ENCODE measurements around the gene SUPT7L. TPM values are rescaled to one million over a fixed set of nuclear protein-coding genes. Genes with fewer than 3 reads are reported as not detected.

The SUPT7L gene
- polyA plus RNA-seq (2012; ENCODE audit: low read depth, missing spikeins), result 22.7 TPM

- DNase-seq (ENCODE audit: insufficient read length, low spot score) (peak; percentile 59), FAIRE-seq (peak; percentile 96)
- TF ChIP-seq TAF1 (IDR thresholded peaks at IDR 0.05; ENCODE audit: low read depth, low read length) (peak; percentile 99), SPI1 (IDR thresholded peaks at IDR 0.05; ENCODE audit: low read depth, low read length) (no peak), POU2F2 (IDR thresholded peaks at IDR 0.05; ENCODE audit: low read depth, low read length) (peak; percentile 90), POLR2A (IDR thresholded peaks at IDR 0.05; ENCODE audit: low read depth, low read length) (peak; percentile 91), PAX5 (IDR thresholded peaks at IDR 0.05; ENCODE audit: insufficient read depth, low read length, severe bottlenecking) (peak; percentile 99), POLR2AphosphoS5 (IDR thresholded peaks at IDR 0.05; ENCODE audit: low read depth, low read length) (peak; percentile 80)
These were observed at the start of gene SUPT7L, which contains the start of gene SLC4A1AP for GRCh38 chr2:27663285-27664153. TSS of gene SUPT7L (minus strand) at chr2:27663614. CDS start at chr2:27662192, 1,422 bp downstream. TSS of gene SLC4A1AP (plus strand) at chr2:27663889. CDS start at chr2:27663915, 26 bp downstream.

GRCh38 chr2:27713201-27713600 lies 49.8 kb upstream of the SUPT7L start:
- FAIRE-seq, result no peak
- DNase-seq (ENCODE audit: insufficient read length, low spot score), result no peak
- TF ChIP-seq POU2F2 (IDR thresholded peaks at IDR 0.05; ENCODE audit: low read depth, low read length) (no peak), POLR2AphosphoS5 (IDR thresholded peaks at IDR 0.05; ENCODE audit: low read depth, low read length) (no peak), PAX5 (IDR thresholded peaks at IDR 0.05; ENCODE audit: insufficient read depth, low read length, severe bottlenecking) (no peak), SPI1 (IDR thresholded peaks at IDR 0.05; ENCODE audit: low read depth, low read length) (no peak), TAF1 (IDR thresholded peaks at IDR 0.05; ENCODE audit: low read depth, low read length) (no peak), POLR2A (IDR thresholded peaks at IDR 0.05; ENCODE audit: low read depth, low read length) (no peak)

- FAIRE-seq, result no peak
- no peak for DNase-seq (ENCODE audit: insufficient read length, low spot score)
- TF ChIP-seq POLR2A (IDR thresholded peaks at IDR 0.05; ENCODE audit: low read depth, low read length), result no peak
- TF ChIP-seq PAX5 (IDR thresholded peaks at IDR 0.05; ENCODE audit: insufficient read depth, low read length, severe bottlenecking), result no peak
- TF ChIP-seq POU2F2 (IDR thresholded peaks at IDR 0.05; ENCODE audit: low read depth, low read length), result no peak
- TF ChIP-seq TAF1 (IDR thresholded peaks at IDR 0.05; ENCODE audit: low read depth, low read length), result no peak
- no peak for TF ChIP-seq SPI1 (IDR thresholded peaks at IDR 0.05; ENCODE audit: low read depth, low read length)
- no peak for TF ChIP-seq POLR2AphosphoS5 (IDR thresholded peaks at IDR 0.05; ENCODE audit: low read depth, low read length)
These were observed 49.1 kb upstream of the SUPT7L start for GRCh38 chr2:27712522-27712921.

- TF ChIP-seq POU2F2 (IDR thresholded peaks at IDR 0.05; ENCODE audit: low read depth, low read length) (no peak), POLR2AphosphoS5 (IDR thresholded peaks at IDR 0.05; ENCODE audit: low read depth, low read length) (no peak), TAF1 (IDR thresholded peaks at IDR 0.05; ENCODE audit: low read depth, low read length) (no peak), SPI1 (IDR thresholded peaks at IDR 0.05; ENCODE audit: low read depth, low read length) (no peak), POLR2A (IDR thresholded peaks at IDR 0.05; ENCODE audit: low read depth, low read length) (no peak), PAX5 (IDR thresholded peaks at IDR 0.05; ENCODE audit: insufficient read depth, low read length, severe bottlenecking) (no peak)
These were observed 48.4 kb upstream of the SUPT7L start for GRCh38 chr2:27711804-27712203.

GRCh38 chr2:27710640-27711430 lies 47.4 kb upstream of the SUPT7L start:
- TF ChIP-seq POU2F2 (IDR thresholded peaks at IDR 0.05; ENCODE audit: low read depth, low read length), result no peak
- TF ChIP-seq POLR2A (IDR thresholded peaks at IDR 0.05; ENCODE audit: low read depth, low read length), result no peak
- TF ChIP-seq POLR2AphosphoS5 (IDR thresholded peaks at IDR 0.05; ENCODE audit: low read depth, low read length), result no peak
- no peak for TF ChIP-seq SPI1 (IDR thresholded peaks at IDR 0.05; ENCODE audit: low read depth, low read length)
- TF ChIP-seq TAF1 (IDR thresholded peaks at IDR 0.05; ENCODE audit: low read depth, low read length), result no peak
- TF ChIP-seq PAX5 (IDR thresholded peaks at IDR 0.05; ENCODE audit: insufficient read depth, low read length, severe bottlenecking), result no peak
- FAIRE-seq (no peak), DNase-seq (ENCODE audit: insufficient read length, low spot score) (no peak)

More at GRCh38 chr2:27711804-27712203, 48.4 kb upstream of the SUPT7L start:
- FAIRE-seq (no peak), DNase-seq (ENCODE audit: insufficient read length, low spot score) (no peak)

GRCh38 chr2:27709960-27710575 lies 46.7 kb upstream of the SUPT7L start:
- no peak for FAIRE-seq
- TF ChIP-seq POLR2A (IDR thresholded peaks at IDR 0.05; ENCODE audit: low read depth, low read length) (no peak), SPI1 (IDR thresholded peaks at IDR 0.05; ENCODE audit: low read depth, low read length) (no peak), POU2F2 (IDR thresholded peaks at IDR 0.05; ENCODE audit: low read depth, low read length) (no peak), PAX5 (IDR thresholded peaks at IDR 0.05; ENCODE audit: insufficient read depth, low read length, severe bottlenecking) (no peak), POLR2AphosphoS5 (IDR thresholded peaks at IDR 0.05; ENCODE audit: low read depth, low read length) (no peak), TAF1 (IDR thresholded peaks at IDR 0.05; ENCODE audit: low read depth, low read length) (no peak)
- no peak for DNase-seq (ENCODE audit: insufficient read length, low spot score)

- DNase-seq (ENCODE audit: insufficient read length, low spot score) (no peak), FAIRE-seq (no peak)
- TF ChIP-seq PAX5 (IDR thresholded peaks at IDR 0.05; ENCODE audit: insufficient read depth, low read length, severe bottlenecking) (no peak), SPI1 (IDR thresholded peaks at IDR 0.05; ENCODE audit: low read depth, low read length) (no peak), POLR2AphosphoS5 (IDR thresholded peaks at IDR 0.05; ENCODE audit: low read depth, low read length) (no peak), POU2F2 (IDR thresholded peaks at IDR 0.05; ENCODE audit: low read depth, low read length) (no peak), TAF1 (IDR thresholded peaks at IDR 0.05; ENCODE audit: low read depth, low read length) (no peak), POLR2A (IDR thresholded peaks at IDR 0.05; ENCODE audit: low read depth, low read length) (no peak)
These were observed 45.9 kb upstream of the SUPT7L start for GRCh38 chr2:27709326-27709725.

GRCh38 chr2:27708666-27709065 lies 45.3 kb upstream of the SUPT7L start:
- no peak for FAIRE-seq
- no peak for TF ChIP-seq PAX5 (IDR thresholded peaks at IDR 0.05; ENCODE audit: insufficient read depth, low read length, severe bottlenecking)
- no peak for TF ChIP-seq POLR2AphosphoS5 (IDR thresholded peaks at IDR 0.05; ENCODE audit: low read depth, low read length)
- no peak for DNase-seq (ENCODE audit: insufficient read length, low spot score)

Data from GM12891 (cell line).